ENCODE data around the gene CCL11.
A peak's percentile ranks its signal among the peaks of the same experiment; 100 is the strongest.

Gene CCL11

DNA sequence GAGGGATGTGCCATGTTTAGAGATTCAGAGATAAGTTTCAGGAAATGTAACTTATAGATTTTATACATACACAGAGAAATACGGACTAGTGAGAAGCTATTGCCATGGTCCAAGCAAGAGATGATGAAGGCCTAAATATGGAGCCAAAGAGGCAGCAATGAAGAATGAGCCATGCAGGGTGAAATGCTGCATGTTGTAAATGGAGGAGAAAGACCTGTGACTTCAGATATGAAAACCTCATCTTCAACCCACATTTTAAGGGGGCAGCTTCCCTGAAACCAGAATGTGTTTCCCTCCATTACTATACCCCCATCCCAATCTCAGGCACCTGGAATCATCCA is 27.6 kb upstream of the CCL11 start:
- DNase-seq = no peak

DNA sequence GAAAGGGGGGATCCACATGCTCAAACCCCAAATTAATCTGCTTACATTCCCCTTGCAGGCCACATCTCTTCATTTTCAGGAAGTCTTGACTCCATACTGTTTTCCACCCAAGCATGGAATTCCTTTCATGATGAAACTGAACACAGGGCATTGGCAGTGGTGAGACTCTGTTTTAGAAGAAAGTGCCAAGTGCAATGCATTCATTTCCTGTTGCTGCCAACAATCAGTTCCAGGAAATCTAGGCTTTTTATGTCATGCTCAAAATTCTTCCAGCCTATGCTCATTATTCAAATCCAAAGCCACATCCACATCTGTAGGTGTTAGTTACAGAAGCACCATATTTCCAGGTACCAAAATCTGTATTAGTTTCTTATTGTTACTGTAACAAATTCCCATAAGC is 26.4 kb upstream of the CCL11 start:
- DNase-seq = peak; percentile 50

DNA sequence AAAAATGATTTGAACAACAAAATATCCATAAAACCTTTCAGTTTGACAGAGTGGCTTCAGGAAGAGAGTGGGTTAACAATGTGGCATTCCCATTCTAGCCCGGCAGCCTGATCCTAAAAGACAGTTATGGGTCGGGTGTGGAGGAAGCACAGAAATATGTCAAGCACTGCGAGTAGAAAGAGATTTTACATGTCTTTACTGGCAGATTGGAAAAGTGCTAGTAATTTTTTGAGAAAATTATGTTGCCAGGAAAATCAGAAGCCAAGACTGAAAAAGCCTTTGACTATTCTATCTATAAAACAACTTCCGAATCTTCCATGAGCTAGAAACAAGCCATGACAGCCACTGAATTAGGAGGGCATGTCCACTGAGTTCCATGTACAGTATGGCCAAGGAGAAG is 24.7 kb upstream of the CCL11 start:
- DNase-seq = no peak

DNA sequence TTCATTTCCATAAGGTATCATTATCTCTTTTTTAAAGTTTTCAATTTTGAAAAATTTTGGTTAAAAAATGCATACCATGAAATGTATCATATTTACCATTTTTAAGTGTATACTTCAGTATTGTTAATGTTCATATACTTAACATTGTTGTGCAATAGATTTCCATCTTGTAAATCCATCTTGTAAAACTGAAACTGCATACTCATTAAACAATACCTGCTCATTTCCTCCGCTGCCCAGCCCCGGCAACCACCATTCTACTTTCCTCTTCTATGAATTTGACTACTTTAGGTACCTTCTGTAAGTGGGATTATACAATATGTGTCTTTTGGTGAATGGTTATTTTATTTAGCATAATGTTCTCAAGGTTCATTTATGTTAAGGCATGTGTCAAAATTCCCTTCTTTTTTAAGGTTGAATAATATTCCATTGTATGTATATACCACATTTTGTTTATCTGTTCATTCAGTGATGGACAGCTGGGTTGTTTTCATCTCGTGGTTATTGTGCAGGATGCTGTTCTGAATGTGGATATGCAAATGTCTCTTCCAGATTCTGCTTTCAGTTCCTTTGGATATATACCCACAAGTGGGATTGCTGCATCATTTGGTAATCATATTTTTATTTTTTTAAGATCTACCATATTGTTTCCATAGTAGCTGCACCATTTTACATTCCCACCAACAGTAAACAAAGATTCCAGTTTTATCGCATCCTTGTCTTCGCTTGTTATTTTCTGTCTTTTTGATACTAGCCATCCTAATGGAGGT is 23.8 kb upstream of the CCL11 start:
- no peak for DNase-seq

DNA sequence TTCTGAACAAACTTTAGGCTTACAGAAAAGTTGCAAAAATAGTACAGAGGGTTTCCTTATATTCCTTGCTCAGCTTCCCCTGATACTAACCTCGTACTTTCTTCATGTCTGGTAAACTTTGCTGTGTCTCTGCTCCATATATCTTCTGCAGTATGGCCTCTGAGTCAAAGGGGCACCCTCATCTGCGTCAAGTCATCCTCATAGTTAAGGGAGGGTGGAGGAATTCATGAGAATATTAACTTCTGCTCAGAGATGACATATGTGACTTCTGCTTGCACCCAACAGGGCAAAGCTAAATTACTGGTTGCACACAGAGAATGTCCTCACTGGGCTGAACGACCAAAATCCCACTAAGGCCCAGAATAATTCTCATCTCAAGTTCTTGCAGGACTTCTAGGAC is 19.8 kb upstream of the CCL11 start:
- no peak for DNase-seq

DNA sequence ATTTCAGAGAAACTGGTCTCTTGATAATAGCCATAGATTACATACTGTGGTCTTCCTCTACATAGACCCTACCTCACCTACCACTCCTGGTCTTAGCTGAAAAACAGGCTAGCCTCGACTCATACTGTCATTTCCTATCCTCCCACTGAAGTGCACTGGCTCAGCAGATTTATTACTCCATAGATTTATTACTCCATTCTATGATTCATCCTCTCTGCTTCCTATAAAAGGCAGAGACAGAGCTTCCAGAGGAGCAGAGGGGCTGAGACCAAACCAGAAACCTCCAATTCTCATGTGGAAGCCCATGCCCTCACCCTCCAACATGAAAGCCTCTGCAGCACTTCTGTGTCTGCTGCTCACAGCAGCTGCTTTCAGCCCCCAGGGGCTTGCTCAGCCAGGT is 15.6 kb upstream of the CCL11 start, which contains the start of gene CCL7:
Gene CCL7, plus strand, starts transcription at position 253 of the 400 bp plus-strand sequence. Its CDS starts 70 bp downstream, at position 323.
- peak; percentile 57 for DNase-seq

DNA sequence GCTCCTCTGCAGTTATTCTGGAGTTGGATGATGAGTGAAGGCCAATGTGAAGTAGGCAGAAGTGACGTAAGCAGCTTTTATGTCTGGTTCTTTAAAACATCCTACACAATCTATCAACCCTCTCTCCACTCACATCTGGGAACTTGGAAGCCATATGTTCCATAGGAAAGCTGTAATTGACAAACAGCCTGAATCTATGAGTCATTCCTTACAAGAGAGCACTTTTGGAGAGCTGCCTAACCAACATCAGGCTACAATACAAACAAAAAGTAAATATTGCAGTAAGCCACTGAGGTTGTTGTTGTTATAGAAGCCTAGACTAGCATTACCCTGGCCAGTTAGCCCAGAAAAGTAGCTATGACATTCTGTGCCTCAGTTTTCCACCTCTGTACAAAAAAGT is 9.7 kb upstream of the CCL11 start:
- peak; percentile 91 for DNase-seq

DNA sequence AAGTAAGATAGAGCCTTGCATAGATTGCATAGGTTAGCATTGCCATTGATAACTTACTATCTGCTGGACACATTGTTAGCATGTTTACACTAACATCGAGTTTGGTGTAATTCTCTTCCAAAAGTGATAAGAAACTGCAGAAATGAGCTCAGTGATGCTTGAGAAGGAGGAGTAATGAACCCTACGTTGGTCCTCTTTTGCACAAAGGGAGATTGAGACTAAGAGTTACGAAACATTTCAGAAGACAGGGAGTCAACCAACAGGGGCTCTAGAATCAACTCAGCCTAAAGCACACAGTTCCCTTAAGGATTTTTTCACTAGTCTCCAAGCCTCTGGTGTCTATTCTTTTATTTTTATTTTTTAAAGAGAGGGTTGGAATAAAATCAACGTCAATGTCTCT is 8.7 kb upstream of the CCL11 start:
- no peak for DNase-seq

DNA sequence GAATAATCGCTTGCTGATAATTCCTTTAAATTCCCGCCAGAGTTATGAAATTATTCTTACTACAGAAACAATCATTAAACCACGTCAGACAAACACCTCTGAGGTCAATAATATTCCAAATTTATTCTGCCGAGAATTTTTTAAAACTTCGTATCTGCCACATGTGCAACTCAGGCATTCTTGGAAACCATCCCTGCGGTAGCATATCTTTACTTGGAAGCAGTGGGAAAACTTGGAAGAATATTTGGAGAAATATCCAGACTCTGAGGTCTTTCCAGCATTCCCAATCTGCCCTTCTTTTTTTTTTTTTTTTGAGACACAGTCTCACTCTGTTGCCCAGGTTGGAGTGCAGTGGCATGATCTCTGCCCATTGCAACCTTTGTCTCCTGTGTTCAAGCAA is 2.0 kb upstream of the CCL11 start:
- DNase-seq = peak; percentile 35

DNA sequence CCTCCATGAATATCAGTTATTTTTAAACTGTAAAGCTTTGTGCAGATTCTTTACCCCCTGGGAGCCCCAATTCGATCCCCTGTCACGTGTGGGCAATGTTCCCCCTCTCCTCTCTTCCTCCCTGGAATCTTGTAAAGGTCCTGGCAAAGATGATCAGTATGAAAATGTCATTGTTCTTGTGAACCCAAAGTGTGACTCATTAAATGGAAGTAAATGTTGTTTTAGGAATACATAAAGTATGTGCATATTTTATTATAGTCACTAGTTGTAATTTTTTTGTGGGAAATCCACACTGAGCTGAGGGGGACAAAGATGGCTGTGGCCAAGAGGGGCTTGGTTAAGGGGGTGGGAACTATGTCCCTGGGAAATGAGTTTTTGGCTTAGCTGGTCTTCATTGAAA is 2.3 kb downstream of the CCL11 start:
- DNase-seq = peak; percentile 28

DNA sequence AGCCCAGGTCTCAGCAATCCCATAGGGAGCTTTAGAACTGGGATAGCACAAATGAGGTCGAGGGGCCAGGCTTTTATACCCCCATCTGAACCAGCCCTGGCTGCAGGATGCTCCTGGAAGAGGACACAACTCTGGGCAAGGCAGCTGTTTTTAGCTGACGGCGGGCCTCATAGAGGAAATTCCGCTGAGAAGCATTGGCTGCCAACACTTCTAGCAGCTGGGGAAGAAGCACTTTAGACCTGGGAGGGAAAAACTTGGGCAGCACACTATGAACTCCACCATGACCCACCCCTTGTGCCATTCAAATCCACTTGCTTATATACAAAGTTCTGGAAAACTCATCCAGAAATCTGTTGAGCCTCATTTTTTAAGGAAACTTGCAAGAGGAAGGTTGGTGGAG is 5.0 kb downstream of the CCL11 start:
- no peak for DNase-seq

DNA sequence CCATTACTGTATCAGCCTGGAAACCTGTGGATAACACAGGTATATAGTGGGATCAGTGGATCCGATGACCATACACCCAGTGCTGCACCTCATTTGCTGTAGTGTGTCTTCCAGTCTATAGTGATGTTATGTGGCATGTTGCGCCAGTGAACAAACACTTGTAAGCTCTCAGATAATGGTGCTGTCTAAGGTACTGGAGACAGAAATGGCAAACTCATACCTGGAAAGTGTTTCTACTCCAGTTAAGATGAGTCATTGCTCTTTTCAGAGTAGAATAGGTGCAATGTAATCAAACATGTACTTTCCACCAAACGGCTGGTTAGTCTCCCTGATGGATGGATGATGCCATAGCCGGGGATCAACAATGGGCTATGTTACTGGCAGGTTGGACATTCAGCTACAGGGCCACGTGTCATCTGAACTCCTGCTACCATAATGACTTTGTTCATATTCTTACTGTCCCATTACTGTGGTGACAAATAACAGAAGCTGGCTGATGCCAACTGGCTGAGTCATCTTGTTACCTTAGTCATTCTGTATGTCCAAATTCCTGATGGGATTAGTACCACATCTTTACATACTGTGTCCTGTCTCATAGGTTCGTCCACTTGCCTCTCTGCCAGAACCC is 6.3 kb downstream of the CCL11 start:
- DNase-seq = no peak

DNA sequence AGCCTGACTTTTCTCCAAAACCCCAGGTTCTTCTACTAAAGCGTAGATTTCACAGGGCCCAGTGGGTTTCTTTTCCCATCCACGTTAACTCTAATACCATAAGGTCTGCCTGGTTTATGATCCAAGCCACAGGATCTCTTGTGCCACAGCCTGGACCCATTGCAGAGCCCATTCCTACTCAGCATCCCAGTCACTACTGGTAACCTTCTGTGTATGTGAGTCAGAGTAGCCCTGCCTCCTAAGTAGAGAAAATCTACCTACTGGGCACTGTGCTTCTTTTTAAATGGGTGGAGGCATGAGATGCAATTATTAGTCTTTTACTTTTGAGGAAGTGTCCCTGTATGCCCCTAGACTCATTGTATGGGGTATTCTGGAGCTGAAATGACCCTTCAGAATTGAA is 13.5 kb downstream of the CCL11 start:
- no peak for DNase-seq

DNA sequence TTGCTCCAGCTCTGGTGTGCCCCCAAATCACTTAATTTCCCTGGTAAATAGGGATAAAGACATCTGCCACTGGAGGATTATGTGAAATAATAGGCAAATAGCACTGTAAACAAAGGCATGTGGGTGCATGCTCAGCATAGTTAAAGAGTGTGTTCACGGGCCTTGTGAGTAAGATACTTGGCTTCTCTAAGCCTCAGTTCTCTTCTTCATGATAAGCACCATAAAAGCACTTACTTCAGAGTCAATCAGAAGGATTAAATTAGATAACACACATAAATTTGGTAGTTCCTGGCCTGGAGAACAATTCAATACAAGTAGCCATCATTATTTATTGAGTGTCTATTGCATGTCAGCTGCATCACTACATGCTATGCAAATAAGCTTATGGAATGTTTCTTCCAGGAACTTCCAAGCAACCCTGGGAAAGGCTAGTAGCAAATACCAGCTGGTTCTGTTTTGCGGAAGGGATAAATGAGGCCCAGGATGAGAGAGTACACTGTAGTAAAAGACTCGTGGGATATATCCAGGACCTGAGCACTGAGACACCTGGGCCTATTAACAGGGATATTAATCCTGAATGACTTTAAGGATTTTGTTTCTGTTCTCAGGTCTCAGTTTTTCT is 14.5 kb downstream of the CCL11 start:
- DNase-seq = peak; percentile 72

DNA sequence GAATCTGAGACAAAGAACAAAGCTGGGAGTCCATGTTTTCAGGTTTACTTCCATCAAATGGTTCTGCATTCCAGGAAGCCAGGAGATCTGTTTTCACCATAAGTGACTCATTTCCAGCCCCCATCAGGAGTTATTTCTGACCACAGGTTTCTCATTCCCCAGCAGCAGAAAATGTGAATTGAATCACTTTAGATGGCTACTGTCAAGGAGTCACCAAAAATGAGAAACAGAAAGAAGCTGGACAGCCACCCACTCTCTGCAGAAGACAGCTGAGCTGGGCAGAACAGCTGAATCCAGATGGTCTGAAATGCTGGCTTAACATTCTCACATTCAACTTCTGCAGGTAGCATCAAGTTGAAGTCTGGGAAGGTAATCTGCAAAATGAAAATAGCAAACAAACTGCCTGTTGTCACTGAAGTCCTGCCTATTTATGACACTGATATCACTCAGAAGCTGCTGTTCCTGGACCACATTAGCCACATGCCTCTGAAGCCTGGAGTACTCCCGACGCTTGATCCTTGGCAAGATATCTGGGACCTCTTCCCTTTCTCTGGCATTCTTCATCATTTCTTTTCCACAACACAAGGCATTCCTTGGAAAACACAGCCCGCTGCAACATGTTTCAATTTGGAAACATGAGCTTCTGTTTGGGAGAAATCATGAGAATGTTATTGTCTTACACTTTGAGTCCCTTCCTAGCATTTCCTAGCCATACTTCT is 15.3 kb downstream of the CCL11 start:
- DNase-seq = peak; percentile 86

DNA sequence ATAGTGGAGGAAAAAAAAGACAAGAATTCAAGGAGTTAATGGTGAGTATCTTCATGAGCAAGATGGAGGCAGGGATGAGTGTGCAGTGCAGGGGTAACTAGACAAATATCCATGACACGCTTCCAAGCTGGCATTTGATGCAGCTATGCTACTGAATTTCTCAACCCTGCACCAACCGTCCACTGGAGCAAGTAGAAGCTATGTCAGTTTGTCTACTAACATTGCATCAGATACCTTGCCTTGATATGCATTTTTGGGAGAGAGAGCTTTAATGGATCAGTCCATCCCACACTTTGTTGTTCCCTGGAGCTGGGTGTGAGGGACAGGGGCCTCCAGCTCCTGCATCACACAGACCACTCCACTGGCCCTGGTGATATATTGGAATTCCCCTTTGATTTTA is 16.4 kb downstream of the CCL11 start:
- DNase-seq = peak; percentile 49

DNA sequence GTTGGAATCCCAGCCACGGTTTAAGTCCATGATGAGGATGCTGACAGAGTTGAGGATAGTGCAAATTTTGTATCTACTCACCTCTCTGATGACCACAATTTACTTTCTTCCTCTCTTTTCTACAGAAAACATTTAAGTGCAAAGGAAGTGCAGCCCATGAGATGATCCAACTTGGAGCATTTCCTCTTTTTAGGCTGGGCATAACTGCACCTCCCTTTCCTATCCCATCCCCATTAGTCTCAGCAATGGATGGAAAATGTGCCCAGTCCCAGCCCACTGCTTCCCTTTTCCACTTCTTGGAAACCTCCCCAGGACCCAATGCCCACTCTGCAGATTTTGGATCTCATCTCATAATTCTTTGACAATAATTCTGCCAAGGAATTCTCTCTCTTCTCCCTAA is 17.1 kb downstream of the CCL11 start:
- no peak for DNase-seq

DNA sequence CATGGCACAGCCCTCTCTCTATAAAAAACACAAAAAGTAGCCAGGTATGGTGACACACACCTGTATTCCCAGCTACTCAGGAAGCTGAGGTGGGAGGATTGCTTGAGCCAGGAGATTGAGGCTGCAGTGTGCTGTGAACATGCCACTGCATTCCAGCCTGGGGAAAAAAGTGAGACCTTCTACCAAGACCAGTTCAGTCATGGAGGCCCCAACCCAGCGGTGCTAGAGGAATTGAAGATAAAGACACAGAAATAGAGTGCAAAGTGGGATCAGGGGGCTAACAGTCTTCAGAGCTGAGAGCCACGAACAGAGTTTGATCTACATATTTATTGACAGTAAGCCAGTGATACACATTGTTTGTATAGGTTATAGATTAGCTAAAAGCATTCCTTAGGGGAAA is 18.1 kb downstream of the CCL11 start:
- DNase-seq = no peak

DNA sequence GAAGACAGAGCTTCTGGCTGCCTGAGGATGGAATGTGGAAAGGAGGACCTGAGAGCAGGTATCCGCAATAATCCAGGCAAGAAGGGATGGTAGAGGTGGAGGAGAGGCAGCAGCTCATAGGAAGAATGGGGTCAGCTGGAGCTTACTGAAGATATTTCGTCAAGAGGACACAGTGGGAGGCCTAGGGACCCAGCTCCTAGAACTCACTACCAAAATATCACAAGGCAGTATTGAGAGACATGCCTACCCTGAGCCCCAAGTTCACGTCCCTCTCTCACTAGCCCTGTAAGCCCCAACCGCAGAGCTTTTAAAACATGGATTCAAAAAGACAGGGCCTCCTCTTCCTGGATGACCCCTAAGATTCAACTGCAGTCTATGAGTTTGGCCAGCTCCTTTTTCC is 19.5 kb downstream of the CCL11 start:
- no peak for DNase-seq

DNA sequence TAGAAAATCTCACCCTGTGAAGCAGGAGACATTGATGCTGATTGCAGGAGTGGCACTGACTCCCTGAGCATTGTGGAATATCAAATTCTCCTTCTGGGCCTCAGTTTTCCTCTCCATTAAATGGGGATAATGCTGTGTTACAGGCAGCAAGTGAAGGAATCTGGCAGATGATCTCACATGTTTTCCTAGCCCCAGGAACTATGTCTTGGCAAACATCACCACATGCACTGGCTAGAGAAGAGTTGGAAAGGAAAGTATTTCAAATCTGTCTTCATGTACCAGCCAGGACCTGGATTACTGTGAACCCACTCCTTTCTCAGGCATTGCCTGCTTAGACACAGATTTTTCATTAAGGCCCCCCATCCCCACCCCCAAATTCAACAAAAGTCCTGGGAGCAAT is 20.1 kb downstream of the CCL11 start:
- DNase-seq = no peak

DNA sequence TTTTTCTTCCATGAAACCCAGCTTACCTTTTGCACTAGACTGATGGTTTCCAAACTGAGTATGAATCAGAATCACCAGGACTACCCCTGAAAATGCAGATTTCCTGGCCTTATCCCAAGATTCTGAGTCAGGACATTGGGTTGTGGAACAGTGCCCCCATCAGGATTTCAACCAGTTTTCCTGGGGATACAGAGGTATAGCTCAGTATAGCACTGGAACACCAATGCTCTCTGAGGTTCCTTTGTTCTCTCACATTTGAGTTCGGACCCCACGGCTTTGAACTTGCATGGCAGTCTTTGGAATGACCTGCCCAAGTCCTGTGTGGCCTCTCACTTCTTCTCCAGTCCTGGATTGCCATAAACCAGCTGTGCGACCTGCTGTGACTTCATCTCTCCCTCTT is 20.9 kb downstream of the CCL11 start:
- peak; percentile 76 for DNase-seq

DNA sequence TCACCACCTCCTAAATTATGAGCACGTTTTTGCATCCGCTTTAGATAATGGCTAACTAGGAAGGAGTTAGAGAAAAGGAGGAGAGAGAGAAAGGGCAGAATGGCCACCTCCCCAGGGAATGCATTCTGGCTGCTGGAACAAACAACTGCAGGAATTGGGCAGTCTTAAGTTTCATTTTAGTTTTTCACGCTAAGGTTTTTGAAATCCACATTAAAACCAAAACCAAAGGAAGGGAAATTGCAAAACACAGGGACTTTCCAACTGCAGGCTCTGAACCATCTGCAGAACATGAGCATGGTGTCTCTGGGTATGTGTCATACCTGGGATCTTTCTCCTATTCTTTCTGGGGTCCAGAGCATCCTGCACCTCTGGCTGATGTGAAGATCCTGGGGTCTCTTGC is 21.6 kb downstream of the CCL11 start:
- DNase-seq = peak; percentile 17

DNA sequence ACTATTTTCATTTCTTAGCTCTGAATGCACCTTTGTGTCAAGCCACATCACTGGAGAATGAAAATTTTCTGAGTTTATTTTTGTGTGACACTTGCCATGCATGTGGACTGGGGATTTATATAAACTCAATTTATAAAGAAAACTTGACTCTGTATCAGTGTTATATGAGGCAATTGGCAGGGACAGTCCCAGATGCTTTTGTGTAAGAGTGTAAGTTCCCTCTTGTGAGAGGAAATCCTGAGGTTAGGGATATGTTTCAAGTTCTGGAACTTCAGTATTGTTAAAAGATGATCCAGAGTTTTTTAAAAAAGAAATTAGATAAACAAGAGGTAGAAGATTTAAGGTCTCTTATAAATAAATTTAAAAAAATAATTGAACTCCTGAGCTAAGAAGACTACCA is 22.8 kb downstream of the CCL11 start:
- no peak for DNase-seq

DNA sequence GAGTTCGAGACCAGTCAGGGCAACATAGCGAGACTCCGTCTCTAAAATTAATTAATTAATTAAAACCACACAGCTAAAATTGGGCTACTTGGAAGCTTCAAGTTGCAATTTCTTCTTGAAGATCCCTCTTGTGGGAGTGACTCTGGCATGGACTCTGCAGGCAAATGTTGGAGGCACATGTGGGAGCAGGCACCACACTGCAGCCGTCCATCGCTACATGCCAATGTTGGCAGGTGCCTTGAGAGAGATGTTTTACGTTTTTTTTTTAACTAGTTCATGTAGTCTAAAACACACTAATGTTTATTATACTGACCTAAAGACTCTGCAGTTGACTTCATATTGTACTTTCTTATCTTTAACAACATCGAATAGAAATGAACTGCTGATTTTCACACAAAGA is 25.7 kb downstream of the CCL11 start:
- no peak for DNase-seq
